GM18870 (cell line): Measurements from ENCODE around the gene FTCD.
"Not testable (repeated sequence)": the region's sequence is repeated elsewhere in the genome, so short reads cannot be mapped to it uniquely, and the experiment has no call there.

Experiments used
- ATAC-seq: cut with Tn5 transposase; IDR thresholded peaks from one replicate; pipeline ENCODE4 v1.9.1; 2021; ENCODE audit warnings: moderate library complexity; ENCODE audit not compliant: unreplicated experiment

The FTCD gene

DNA sequence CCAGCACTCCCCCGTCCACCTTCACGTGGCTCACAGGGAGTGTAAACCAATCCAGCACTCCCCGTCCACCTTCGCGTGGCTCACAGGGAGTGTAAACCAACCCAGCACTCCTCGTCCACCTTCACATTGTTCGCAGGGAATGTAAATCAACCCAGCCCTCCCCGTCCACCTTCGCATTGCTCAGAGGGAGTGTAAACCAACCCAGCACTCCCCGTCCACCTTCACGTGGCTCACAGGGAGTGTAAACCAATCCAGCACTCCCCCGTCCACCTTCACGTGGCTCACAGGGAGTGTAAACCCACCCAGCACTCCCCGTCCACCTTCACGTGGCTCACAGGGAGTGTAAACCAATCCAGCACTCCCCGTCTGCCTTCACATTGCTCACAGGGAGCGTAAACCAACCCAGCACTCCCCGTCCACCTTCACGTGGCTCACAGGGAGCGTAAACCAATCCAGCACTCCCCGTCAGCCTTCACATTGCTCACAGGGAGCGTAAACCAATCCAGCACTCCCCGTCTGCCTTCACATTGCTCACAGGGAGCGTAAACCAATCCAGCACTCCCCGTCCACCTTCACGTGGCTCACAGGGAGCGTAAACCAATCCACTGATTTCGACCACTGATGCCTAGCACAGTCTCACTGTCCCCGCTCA, 14.9 kb downstream of the FTCD start:
- not testable (repeated sequence) for ATAC-seq

DNA sequence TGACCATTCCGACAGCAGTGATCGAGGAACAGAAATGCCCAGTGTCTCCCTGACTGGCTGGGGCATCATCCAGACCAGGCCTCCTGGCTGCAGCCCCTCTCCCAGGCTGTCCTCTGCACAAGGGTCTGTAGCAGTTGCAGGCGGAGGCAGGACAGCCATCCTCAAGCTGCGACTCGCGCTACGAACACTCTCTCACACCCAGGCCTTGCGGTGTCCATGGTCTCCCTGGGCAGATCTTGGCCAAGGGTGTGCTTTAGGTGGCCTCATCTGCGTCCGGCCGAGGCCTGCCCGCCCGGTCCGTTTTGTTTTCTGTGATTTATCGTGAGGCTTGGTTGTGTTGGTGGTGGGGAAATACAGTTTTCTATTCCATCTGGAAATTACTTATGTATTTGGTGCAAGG, 15.7 kb downstream of the FTCD start:
- no peak for ATAC-seq

- ATAC-seq = no peak
Measured at GRCh38 chr21:46138383-46138970, 16.9 kb downstream of the FTCD start.

GRCh38 chr21:46137908-46138307, 17.5 kb downstream of the FTCD start:
- ATAC-seq = no peak

- ATAC-seq = no peak
Measured at GRCh38 chr21:46136739-46137349, 18.5 kb downstream of the FTCD start.

GRCh38 chr21:46135782-46136395, 19.5 kb downstream of the FTCD start:
- ATAC-seq = no peak

GRCh38 chr21:46131838-46132651, 23.3 kb downstream of the FTCD start:
- ATAC-seq = no peak

DNA sequence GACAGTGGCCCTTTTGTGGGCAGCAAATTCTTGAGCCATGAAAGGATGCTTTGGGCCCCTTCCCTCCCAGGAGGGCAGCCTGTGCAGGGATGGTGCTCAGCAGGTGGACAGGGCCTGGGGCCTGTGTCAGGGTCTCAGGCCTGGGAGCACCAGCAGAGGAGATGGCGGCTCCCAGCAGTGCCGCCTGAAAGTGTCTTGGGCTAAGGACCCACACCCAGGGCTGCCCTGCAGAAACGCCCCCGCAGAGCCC, 23.9 kb downstream of the FTCD start:
- no peak for ATAC-seq

DNA sequence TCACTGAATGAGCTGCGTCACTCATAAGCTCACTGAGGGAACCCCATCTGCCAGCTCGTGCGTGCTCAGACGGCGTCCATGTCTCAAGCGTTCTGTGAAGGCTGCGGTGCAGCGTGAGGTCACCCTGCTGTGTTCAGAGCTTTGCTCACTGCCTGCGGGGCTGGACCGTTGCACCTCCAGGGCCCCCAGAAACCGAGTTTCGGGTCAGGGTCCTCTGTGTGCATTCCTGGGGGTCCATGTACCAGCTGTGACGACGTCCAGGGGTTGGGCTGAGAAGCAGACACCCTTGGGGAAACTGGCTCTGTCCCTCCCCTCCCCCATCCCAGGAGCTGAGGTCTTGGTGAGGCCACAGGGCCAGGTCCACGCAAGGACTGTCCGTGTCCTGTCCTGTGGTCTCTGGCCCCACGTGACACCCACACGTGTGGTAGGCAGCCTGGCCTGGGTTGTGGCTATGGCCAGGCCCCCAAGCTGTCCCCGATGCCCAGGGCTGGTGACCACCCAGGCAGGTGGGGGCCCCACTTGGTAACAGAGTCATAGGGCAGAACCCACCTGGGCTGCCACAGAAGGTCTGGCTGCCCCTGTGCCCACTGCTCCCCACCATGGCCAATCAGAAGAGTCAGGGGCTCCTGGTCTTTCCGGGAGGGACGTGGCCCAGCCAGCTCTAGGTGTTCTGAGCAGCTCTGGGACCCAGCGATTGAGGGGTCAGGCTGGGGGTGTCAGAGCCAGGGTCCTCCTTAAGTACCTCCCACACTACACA, 24.4 kb downstream of the FTCD start:
- ATAC-seq = no peak

DNA sequence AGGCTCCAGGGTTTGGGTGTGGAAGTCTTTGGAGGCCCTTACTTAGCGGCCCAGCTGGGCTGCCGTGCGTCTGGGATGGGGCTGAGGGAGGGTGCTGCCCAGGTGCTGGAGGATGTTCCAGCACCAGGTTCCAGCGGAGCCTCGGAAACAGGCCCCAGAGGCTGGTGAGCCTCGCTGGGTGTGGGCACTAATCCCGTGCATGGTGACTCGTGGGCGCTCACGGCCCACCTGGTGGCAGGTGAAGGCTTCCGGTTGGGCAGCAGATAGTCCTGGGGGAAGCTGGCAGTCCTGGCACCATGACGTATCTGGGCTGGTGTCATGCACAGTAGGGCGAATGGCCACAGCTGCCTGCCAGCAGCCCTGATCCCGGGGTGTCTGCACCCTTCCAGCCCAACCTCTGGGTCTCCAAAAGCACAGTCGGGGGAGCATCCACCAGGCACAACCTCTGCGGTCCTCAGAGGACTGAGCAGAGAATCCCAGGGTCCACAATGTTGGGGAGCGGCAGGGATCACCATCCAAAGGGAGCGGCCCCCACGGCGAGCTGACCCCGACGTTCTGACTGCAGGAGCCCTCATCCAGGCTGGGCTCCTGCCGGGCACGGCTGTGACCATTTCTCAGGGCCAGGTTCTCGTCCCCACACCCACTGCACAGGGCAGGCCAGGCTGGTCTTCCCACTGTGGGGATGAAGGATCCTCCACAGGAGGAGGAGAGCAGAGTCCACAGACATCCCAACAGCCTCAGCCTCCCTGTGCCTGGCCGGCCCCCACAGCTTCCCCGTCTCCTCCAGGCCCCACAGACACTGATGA, 25.3 kb downstream of the FTCD start:
- no peak for ATAC-seq

DNA sequence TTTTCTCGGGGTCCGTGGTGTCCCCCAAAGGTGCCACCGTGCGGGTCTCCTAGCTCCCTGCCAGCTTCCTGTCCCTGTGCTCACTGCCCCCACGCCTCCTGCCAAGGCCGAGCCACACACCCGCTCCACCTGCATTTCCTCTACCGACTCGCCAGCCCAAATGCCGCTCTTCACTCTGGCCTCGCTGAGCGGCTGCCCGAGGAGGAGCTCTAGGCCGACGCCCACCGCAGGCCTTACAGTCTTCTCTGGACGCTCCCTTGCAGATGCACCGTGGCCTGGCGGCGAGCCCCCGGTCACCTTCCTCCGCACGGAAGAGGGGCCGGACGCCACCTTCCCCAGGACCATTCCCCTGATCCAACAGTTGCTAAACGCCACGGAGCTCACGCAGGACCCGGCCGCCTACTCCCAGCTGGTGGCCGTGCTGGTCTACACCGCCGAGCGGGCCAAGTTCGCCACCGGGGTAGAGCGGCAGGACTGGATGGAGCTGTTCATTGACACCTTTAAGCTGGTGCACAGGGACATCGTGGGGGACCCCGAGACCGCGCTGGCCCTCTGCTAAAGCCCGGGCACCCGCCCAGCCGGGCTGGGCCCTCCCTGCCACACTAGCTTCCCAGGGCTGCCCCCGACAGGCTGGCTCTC, 26.3 kb downstream of the FTCD start:
- no peak for ATAC-seq

GRCh38 chr21:46128106-46128932, 27.1 kb downstream of the FTCD start:
- ATAC-seq = no peak

DNA sequence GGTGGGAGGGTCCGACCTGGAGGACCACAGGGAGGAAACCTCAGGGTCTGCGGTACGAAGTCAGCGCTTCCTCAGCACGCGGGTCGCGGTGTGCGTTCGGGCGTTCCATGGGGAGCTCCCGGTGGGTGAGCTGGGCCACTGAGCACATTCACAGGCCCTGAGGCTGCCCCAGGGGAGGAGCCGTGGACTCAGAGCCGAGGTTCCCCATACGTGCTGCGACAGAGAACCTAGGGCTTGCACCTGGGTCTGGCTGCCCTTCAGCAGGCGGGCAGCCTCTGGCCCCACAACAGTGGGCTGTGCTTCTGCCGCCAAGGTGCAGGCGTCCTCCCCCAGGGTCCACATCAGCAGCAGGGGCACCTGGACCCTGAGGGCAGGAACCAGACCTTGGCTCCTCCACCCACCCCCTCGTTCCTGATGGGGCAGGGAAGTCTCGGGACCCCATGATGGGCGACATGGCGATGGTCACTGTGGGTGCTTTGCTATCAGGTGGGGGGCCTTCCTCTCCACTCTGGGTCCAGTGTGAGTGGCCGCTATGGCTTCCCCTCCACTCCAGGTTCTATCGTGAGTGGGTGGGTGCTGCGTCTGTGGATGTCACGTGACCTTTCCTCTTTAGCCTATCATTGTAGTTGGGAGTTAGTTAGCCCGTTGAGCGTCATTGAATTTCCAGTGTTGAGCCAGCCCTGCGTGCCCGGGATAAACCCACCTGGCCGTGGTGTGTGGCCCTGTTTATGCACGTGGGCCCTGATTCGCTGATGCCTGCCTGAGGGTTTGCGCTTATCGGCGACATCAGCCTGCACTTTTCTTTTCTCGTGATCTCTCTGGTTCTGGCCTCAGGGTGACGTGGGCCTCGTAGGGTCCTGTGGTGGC, 27.9 kb downstream of the FTCD start:
- ATAC-seq = no peak

DNA sequence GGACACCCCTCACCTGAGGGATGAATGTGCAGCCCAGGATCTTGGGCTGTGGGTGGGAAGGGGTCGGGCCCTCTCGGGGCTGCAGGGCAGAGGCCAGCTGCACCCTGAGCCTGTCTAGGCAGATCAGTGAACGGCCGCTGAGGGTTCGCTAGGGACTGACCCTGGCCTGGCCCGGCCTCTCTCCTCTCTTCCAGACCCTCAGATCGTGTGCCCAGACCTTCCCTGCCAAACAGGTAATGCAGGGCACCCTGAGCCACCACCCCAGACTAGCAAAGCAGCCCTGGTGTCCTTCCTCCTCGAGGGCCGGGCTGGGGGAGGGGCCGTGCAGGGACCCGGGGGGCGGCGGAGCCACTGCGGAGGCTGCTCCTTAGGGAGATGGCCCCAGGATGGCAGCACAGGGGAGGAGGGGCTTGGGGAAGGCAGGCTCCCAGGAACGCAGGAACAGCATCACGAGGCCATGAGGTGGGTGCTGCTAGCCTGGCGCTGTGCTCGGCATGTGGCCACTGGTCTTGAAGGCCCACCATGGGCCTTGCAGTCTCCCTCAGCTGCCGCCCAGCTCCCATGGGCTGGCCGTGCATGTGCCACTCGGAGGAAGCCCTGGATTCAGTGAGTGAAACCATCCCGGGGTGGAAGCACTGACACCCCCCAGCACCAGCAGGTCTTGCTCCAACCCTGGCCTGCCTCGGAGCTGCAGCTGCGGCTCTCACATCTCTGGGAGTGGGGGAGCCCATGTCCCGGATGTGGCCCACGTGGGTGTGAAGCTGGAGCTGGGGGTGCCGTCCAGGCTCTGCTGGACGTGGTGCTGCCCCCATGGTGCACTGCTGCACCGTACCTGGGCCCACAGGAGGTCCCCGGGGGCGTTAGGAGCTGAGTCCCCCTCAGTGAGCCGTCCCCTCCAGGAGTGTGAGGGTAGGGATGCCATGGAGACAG, 28.8 kb downstream of the FTCD start:
- ATAC-seq = no peak

DNA sequence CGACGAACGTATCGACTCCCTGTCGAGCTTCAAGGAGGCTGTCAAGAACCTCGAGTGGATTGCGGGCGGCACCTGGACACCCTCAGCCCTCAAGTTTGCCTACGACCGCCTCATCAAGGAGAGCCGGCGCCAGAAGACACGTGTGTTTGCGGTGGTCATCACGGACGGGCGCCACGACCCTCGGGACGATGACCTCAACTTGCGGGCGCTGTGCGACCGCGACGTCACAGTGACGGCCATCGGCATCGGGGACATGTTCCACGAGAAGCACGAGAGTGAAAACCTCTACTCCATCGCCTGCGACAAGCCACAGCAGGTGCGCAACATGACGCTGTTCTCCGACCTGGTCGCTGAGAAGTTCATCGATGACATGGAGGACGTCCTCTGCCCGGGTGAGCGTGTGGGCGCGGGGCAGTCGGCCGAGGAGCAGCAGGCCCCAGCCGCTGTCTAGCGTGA, 29.5 kb downstream of the FTCD start:
- ATAC-seq = no peak
